Neural cell (in vitro differentiated cells): Measurements from ENCODE around the gene CCDC12.

Source experiments
- CTCF ChIP-seq: fragments of 450-650 bp; IDR thresholded peaks from 2 replicates; pipeline ENCODE4 v1.5.1; 2014; ENCODE audit warnings: antibody characterized with exemption, mild to moderate bottlenecking, moderate library complexity; ENCODE audit not compliant: poor library complexity, severe bottlenecking
- EP300 ChIP-seq: fragments of 450-650 bp; conservative IDR thresholded peaks from 2 replicates; pipeline ENCODE4 v1.6.1; 2014; ENCODE audit warnings: antibody characterized with exemption, mild to moderate bottlenecking, moderate library complexity; ENCODE audit not compliant: poor library complexity, severe bottlenecking
- EZH2 ChIP-seq: fragments of 200-600, 300-800 bp; shearing (Covaris generic), sonication (generic); IDR thresholded peaks from 2 replicates; pipeline ENCODE4 v1.6.1; 2014; ENCODE audit warnings: antibody characterized with exemption, low read length, borderline replicate concordance, mild to moderate bottlenecking; ENCODE audit not compliant: insufficient read depth, poor library complexity, severe bottlenecking
- POLR2AphosphoS5 ChIP-seq: IDR thresholded peaks from 2 replicates; pipeline ENCODE4 v1.6.1; 2012
- REST ChIP-seq: IDR thresholded peaks from 2 replicates; pipeline ENCODE4 v1.6.1; 2012; ENCODE audit warnings: borderline replicate concordance
- TAF1 ChIP-seq: IDR thresholded peaks from 2 replicates; pipeline ENCODE4 v1.6.1; 2012; ENCODE audit warnings: low read depth

- no peak for TF ChIP-seq REST
- no peak for TF ChIP-seq CTCF
- TF ChIP-seq EZH2 = no peak
- no peak for TF ChIP-seq TAF1
- TF ChIP-seq POLR2AphosphoS5 = no peak
- no peak for TF ChIP-seq EP300
Measured at GRCh38 chr3:46915297-46915822, 61.2 kb downstream of the CCDC12 start.
